OCI-LY7 (cell line): Measurements from ENCODE around the gene ZNF277. TPM values are rescaled to one million over a fixed set of nuclear protein-coding genes. Genes with fewer than 3 reads are reported as not detected.

Experiments used
- BruUV-seq: library from RNA; stranded (reverse); fragments of 400-500 nt; replicated peaks from 2 replicates; lab custom pipeline; 2021; lab: Mats Ljungman, UMichigan
- CTCF ChIA-PET: fragments of 300-600 bp; sonication (Branson Sonifier 250); formaldehyde crosslinking; loops from one replicate; lab custom pipeline; 2022; ENCODE audit warnings: antibody characterized with exemption; ENCODE audit not compliant: unreplicated experiment; lab: Charles Lee
- POLR2A ChIA-PET: fragments of 300-600 bp; sonication (Branson Sonifier 250); formaldehyde crosslinking; loops from one replicate; lab custom pipeline; 2022; ENCODE audit warnings: antibody characterized with exemption; lab: Charles Lee
- DNase-seq: peaks from one replicate; pipeline ENCODE4 v3.0.0-alpha.2; 2015; ENCODE audit warnings: low spot score
- H2AFZ ChIP-seq: fragments of 200-600 bp; sonication (generic), shearing (Covaris generic); 2 replicates; pipeline ENCODE4 v1.6.1; 2014; ENCODE audit warnings: mild to moderate bottlenecking, antibody characterized with exemption, low read length, moderate library complexity
- H3K27ac ChIP-seq: fragments of 200-600 bp; sonication (generic); 2 replicates; pipeline ENCODE4 v1.5.1; 2014; ENCODE audit warnings: mixed run types, low read depth, mild to moderate bottlenecking, moderate library complexity, low read length, inconsistent platforms; ENCODE audit not compliant: poor library complexity, severe bottlenecking
- H3K36me3 ChIP-seq: fragments of 200-600 bp; sonication (generic); 2 replicates; pipeline ENCODE4 v1.6.1; 2014; ENCODE audit warnings: mild to moderate bottlenecking, antibody characterized with exemption, low read length, moderate library complexity, mixed read lengths; ENCODE audit not compliant: insufficient read depth
- H3K4me1 ChIP-seq: fragments of 200-600 bp; sonication (generic); 2 replicates; pipeline ENCODE4 v1.5.1; 2014; ENCODE audit warnings: mild to moderate bottlenecking, low read length; ENCODE audit not compliant: insufficient read depth, poor library complexity, severe bottlenecking
- H3K4me2 ChIP-seq: fragments of 200-600 bp; sonication (generic); 2 replicates; pipeline ENCODE4 v1.6.1; 2014; ENCODE audit warnings: mild to moderate bottlenecking, low read length
- H3K4me3 ChIP-seq: fragments of 200-600 bp; sonication (generic); 2 replicates; pipeline ENCODE4 v1.5.1; 2014; ENCODE audit warnings: mild to moderate bottlenecking, low read depth, low read length; ENCODE audit not compliant: poor library complexity, severe bottlenecking
- H3K79me2 ChIP-seq: fragments of 200-600 bp; sonication (generic); 2 replicates; pipeline ENCODE4 v1.6.1; 2016; ENCODE audit warnings: low read depth, mild to moderate bottlenecking, low read length, moderate library complexity, mixed read lengths; ENCODE audit not compliant: insufficient read depth
- H3K9me2 ChIP-seq: fragments of 200-600 bp; sonication (generic); 2 replicates; pipeline ENCODE4 v1.6.1; 2016; ENCODE audit warnings: mild to moderate bottlenecking, low read length, mixed read lengths; ENCODE audit not compliant: insufficient read depth
- H3K9me3 ChIP-seq: fragments of 200-600 bp; sonication (generic); 2 replicates; pipeline ENCODE4 v1.6.1; 2014; ENCODE audit warnings: mild to moderate bottlenecking, mixed run types, low read length, mixed read lengths
- H4K20me1 ChIP-seq: fragments of 200-600 bp; sonication (generic); 2 replicates; pipeline ENCODE4 v1.6.1; 2014; ENCODE audit warnings: mild to moderate bottlenecking, antibody characterized with exemption, low read length, moderate library complexity, mixed read lengths; ENCODE audit not compliant: insufficient read depth
- CTCF ChIP-seq: fragments of 200-600 bp; sonication (generic); conservative IDR thresholded peaks from 2 replicates; pipeline ENCODE4 v1.5.1; 2014; ENCODE audit warnings: mild to moderate bottlenecking, antibody characterized with exemption, low read length, moderate library complexity, mixed read lengths
- EZH2phosphoT487 ChIP-seq: fragments of 200-600 bp; sonication (generic); IDR thresholded peaks from 2 replicates; pipeline ENCODE4 v1.6.1; 2018; ENCODE audit warnings: low read depth, borderline replicate concordance, mild to moderate bottlenecking, mixed run types, antibody characterized with exemption, low read length, moderate library complexity, mixed read lengths
- intact Hi-C: fragments of 100-400 bp; cut with micrococcal nuclease; formaldehyde crosslinking; loops from one replicate; pipeline ENCODE4 v1.10.0; 2022; ENCODE audit not compliant: unreplicated experiment
- total RNA-seq, 2 experiments: library from RNA; depleted of rRNA in 1 of 2; stranded (reverse); fragments of >200 nt in 1 of 2; shearing (Covaris generic) in 1 of 2; gene quantifications; 2 replicates each; pipeline ENCODE4 v1.2.3, GENCODE V29; 2014 to 2022

Gene ZNF277
- total RNA-seq, 2 experiments from 2014 or later = 18.1 to 20.5 TPM

- Histone ChIP-seq H3K4me3 (no peak overlapping the region), H2AFZ (no peak overlapping the region), H3K9me2 (no peaks in the 10 kb centered on the region), H3K4me2 (no peak overlapping the region), H3K36me3 (peaks cover 4% of the 10 kb centered on the region), H4K20me1 (no peaks in the 10 kb centered on the region), H3K79me2 (no peaks in the 10 kb centered on the region), H3K9me3 (no peaks in the 10 kb centered on the region), H3K4me1 (no peaks in the 10 kb centered on the region), H3K27ac (no peak overlapping the region)
- ChIA-PET POLR2A (interaction anchor here (0.7 kb wide), 1 partner anchor 88 kb away, joined by 3 read pairs; no protein-coding TSS in a partner anchor), CTCF (no interaction called here)
- BruUV-seq = no TSS peak
- TF ChIP-seq EZH2phosphoT487 (no peak), CTCF (no peak)
- intact Hi-C loops = no loop called here
- DNase-seq = no peak
Observed at GRCh38 chr7:112327566-112327965, 121.1 kb downstream of the ZNF277 start.

- no TSS peak for BruUV-seq
- Histone ChIP-seq H4K20me1 (no peaks in the 10 kb centered on the region), H3K9me3 (no peaks in the 10 kb centered on the region), H3K4me2 (no peak overlapping the region), H3K9me2 (no peaks in the 10 kb centered on the region), H3K4me1 (no peaks in the 10 kb centered on the region), H3K79me2 (no peaks in the 10 kb centered on the region), H3K36me3 (peaks cover 4% of the 10 kb centered on the region), H2AFZ (no peak overlapping the region), H3K4me3 (no peak overlapping the region), H3K27ac (no peak overlapping the region)
- TF ChIP-seq CTCF (no peak), EZH2phosphoT487 (no peak)
- no peak for DNase-seq
- ChIA-PET CTCF (no interaction called here), POLR2A (interaction anchor here (0.5 to 1.2 kb wide), 4 partner anchors 8 to 97 kb away, joined by 3 to 4 read pairs (median 3); no protein-coding TSS in a partner anchor)
- intact Hi-C loops = no loop called here
Observed at GRCh38 chr7:112331492-112331891, 125.0 kb downstream of the ZNF277 start.

GRCh38 chr7:112334366-112334765 is 127.9 kb downstream of the ZNF277 start:
- H4K20me1 ChIP-seq = no peaks in the 10 kb centered on the region
- H2AFZ ChIP-seq = no peak overlapping the region
- intact Hi-C loops = no loop called here
- peaks cover 4% of the 10 kb centered on the region for H3K36me3 ChIP-seq
- H3K4me2 ChIP-seq = no peak overlapping the region
- no peak overlapping the region for H3K27ac ChIP-seq
- no peak for DNase-seq
- ChIA-PET POLR2A (no interaction called here), CTCF (no interaction called here)
- H3K79me2 ChIP-seq = no peaks in the 10 kb centered on the region
- no peaks in the 10 kb centered on the region for H3K9me3 ChIP-seq
- H3K4me1 ChIP-seq = no peaks in the 10 kb centered on the region
- no TSS peak for BruUV-seq
- H3K4me3 ChIP-seq = no peak overlapping the region
- no peaks in the 10 kb centered on the region for H3K9me2 ChIP-seq
- TF ChIP-seq EZH2phosphoT487 = no peak
- TF ChIP-seq CTCF = no peak
